ENCODE data around the gene TRIM72. TPM values are rescaled to one million over a fixed set of nuclear protein-coding genes. Genes with fewer than 3 reads are reported as not detected.

TRIM72 gene
- total and polyA plus RNA-seq, 9 of the 15 experiments (the other 6 are each of a cell fraction or from before 2014, with no cell fraction given), result under 0.01 TPM; not detected in 8

DNA sequence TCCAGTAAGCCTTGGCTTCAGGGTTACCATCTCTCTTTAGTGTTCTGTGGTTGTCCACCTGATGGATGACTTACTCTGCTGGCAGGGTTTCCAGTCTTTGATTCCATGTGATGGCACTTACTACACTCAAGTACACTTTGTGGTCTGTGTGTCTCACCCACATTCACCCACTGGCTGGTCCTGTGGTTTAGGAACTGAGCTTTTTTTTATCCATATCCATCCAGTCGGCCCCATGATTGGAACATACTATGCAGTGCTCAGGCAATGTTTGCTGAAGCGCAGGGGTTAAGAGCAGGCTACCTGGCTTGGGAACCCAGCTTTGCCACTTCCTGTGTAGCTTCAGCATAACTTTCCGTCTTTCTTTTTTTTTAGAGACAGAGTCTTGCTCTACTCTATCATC, 36.8 kb upstream of the TRIM72 start (continued):
- TF ChIP-seq, protein P1, sequence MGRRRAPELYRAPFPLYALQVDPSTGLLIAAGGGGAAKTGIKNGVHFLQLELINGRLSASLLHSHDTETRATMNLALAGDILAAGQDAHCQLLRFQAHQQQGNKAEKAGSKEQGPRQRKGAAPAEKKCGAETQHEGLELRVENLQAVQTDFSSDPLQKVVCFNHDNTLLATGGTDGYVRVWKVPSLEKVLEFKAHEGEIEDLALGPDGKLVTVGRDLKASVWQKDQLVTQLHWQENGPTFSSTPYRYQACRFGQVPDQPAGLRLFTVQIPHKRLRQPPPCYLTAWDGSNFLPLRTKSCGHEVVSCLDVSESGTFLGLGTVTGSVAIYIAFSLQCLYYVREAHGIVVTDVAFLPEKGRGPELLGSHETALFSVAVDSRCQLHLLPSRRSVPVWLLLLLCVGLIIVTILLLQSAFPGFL (CRISPR knock-in tag; IDR thresholded peaks at IDR 0.05), result no peak

DNA sequence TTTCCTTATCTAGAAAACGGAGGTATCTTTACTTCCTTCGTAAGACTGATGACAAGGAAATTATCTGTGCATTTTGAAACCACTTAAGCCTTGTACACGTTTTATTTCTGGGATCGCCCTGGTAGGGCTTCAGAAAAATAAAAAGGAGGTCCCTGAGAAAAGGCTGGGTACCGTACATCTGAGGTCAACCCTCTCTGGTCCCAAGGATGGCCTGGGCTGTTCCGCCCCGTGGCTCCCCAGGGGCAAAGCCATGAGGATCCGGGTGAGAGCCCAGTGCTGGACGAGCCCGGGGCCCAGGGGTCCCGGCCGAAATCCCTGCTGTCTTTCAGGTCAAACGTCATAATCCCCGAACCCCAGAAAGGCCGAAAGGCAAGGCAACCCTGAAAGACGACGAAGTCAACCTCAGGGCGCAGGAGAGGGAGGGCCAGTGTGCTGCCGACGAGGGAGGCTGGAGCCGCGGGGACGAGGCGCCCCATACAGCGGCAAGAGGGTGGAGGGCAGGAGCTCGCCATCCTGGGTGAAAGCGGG, 34.6 kb upstream of the TRIM72 start:
- no peak; the same call in 2 of the 3 replicates for ATAC-seq
- Histone ChIP-seq H3K79me2 (ENCODE audit: control insufficient read depth, insufficient read depth, low read length) (peaks cover 51% of the 10 kb centered on the region), H4K20me1 (replicated peaks; ENCODE audit: control insufficient read depth, insufficient read depth, low read length) (peaks cover 36% of the 10 kb centered on the region), H3K9ac (ENCODE audit: insufficient read depth in 1 of 2, low read depth in 2 of 2, low read length in 2 of 2) (peak overlapping the region; percentile 98), H2AFZ (ENCODE audit: low read depth, low read length) (peak overlapping the region; percentile 100), H3K9me1 (ENCODE audit: control insufficient read depth, insufficient read depth, low read length) (peaks cover 4% of the 10 kb centered on the region), H3K27ac (ENCODE audit: extremely low read depth, low read depth, low read length) (peak overlapping the region; percentile 100), H3K36me3 (ENCODE audit: control insufficient read depth, insufficient read depth, low read length) (peaks cover 32% of the 10 kb centered on the region), H3K4me3 (peak overlapping the region; percentile 81), H3K9me3 (replicated peaks; ENCODE audit: control insufficient read depth, insufficient read depth, low read depth, low read length) (no peaks in the 10 kb centered on the region), H3K27me3 (ENCODE audit: control insufficient read depth in 2 of 2, insufficient read depth in 2 of 2, low read length in 2 of 2) (no peaks in the 10 kb centered on the region; a peak in 1 of 5 replicates), H3K4me1 (replicated peaks in 1 of 2; ENCODE audit: control insufficient read depth in 2 of 2, insufficient read depth in 2 of 2, low read length in 2 of 2) (peaks cover 18 to 19% of the 10 kb centered on the region in 2 experiments), H3K4me2 (ENCODE audit: insufficient read depth, low read length) (peak overlapping the region; percentile 87)
- ChIA-PET CTCF (ENCODE audit: low intra/inter-chr PET ratio) (interaction anchor here (0.6 kb wide), 1 partner anchor 264 kb away, joined by 3 read pairs; no protein-coding TSS in a partner anchor), POLR2A (interaction anchor here (0.6 to 2.8 kb wide), 52 partner anchors 8 to 698 kb away, joined by 3 to 63 read pairs (median 5); partner anchors contain the start of genes HSD3B7, KAT8, PRSS36 and PRSS8)
- in situ Hi-C loops (cut with MboI) (no loop called here), intact Hi-C loops (cut with micrococcal nuclease) (no loop called here)
- no TSS peak for BruUV-seq (replicated peaks)
- WGBS (ENCODE audit: insufficient coverage, low coverage, missing lambda C conversion rate), result under 1% methylated on average over 24 of the region's 27 CpGs
- peak in 1 of 4 experiments; percentile 42 for DNase-seq (ENCODE audit: extremely low read depth in 1 of 4, low spot score in 3 of 4)
- FAIRE-seq, result no peak
- TF ChIP-seq RCOR1 (IDR thresholded peaks at IDR 0.05; ENCODE audit: borderline replicate concordance in 1 of 2, low read depth in 2 of 2, low read length in 2 of 2) (peak in 1 of 2 experiments; percentile 56; a peak in 1 of 4 replicates), CBX1 (IDR thresholded peaks at IDR 0.05; ENCODE audit: low read depth) (peak; percentile 37; the same call in 1 of the 2 replicates), TARDBP (IDR thresholded peaks at IDR 0.05) (no peak), ZKSCAN3 (CRISPR knock-in tag; IDR thresholded peaks at IDR 0.05) (no peak), SMARCA5 (IDR thresholded peaks at IDR 0.05) (peak; percentile 76; the same call in 1 of the 2 replicates), ZNF717 (CRISPR knock-in tag; IDR thresholded peaks at IDR 0.05) (0 out of 2 replicates have a peak, but pooled peaks have one; percentile 26), ZKSCAN8 (CRISPR knock-in tag; IDR thresholded peaks at IDR 0.05) (no peak), PHF8 (IDR thresholded peaks at IDR 0.05; ENCODE audit: borderline replicate concordance, low read length) (peak; percentile 67; the same call in 1 of the 2 replicates), KLF13 (tag; IDR thresholded peaks at IDR 0.05; ENCODE audit: borderline replicate concordance, low read depth) (no peak)
- TF ChIP-seq, protein P2, sequence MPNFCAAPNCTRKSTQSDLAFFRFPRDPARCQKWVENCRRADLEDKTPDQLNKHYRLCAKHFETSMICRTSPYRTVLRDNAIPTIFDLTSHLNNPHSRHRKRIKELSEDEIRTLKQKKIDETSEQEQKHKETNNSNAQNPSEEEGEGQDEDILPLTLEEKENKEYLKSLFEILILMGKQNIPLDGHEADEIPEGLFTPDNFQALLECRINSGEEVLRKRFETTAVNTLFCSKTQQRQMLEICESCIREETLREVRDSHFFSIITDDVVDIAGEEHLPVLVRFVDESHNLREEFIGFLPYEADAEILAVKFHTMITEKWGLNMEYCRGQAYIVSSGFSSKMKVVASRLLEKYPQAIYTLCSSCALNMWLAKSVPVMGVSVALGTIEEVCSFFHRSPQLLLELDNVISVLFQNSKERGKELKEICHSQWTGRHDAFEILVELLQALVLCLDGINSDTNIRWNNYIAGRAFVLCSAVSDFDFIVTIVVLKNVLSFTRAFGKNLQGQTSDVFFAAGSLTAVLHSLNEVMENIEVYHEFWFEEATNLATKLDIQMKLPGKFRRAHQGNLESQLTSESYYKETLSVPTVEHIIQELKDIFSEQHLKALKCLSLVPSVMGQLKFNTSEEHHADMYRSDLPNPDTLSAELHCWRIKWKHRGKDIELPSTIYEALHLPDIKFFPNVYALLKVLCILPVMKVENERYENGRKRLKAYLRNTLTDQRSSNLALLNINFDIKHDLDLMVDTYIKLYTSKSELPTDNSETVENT (CRISPR knock-in tag; IDR thresholded peaks at IDR 0.05), result peak; percentile 53; the same call in 1 of the 2 replicates
- TF ChIP-seq, protein P3, sequence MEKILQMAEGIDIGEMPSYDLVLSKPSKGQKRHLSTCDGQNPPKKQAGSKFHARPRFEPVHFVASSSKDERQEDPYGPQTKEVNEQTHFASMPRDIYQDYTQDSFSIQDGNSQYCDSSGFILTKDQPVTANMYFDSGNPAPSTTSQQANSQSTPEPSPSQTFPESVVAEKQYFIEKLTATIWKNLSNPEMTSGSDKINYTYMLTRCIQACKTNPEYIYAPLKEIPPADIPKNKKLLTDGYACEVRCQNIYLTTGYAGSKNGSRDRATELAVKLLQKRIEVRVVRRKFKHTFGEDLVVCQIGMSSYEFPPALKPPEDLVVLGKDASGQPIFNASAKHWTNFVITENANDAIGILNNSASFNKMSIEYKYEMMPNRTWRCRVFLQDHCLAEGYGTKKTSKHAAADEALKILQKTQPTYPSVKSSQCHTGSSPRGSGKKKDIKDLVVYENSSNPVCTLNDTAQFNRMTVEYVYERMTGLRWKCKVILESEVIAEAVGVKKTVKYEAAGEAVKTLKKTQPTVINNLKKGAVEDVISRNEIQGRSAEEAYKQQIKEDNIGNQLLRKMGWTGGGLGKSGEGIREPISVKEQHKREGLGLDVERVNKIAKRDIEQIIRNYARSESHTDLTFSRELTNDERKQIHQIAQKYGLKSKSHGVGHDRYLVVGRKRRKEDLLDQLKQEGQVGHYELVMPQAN (IDR thresholded peaks at IDR 0.05; ENCODE audit: borderline replicate concordance), result 0 out of 2 replicates have a peak, but pooled peaks have one; percentile 16
- TF ChIP-seq, protein P4, sequence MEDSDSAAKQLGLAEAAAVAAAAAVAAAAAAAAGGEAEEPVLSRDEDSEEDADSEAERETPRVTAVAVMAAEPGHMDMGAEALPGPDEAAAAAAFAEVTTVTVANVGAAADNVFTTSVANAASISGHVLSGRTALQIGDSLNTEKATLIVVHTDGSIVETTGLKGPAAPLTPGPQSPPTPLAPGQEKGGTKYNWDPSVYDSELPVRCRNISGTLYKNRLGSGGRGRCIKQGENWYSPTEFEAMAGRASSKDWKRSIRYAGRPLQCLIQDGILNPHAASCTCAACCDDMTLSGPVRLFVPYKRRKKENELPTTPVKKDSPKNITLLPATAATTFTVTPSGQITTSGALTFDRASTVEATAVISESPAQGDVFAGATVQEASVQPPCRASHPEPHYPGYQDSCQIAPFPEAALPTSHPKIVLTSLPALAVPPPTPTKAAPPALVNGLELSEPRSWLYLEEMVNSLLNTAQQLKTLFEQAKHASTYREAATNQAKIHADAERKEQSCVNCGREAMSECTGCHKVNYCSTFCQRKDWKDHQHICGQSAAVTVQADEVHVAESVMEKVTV (CRISPR knock-in tag; IDR thresholded peaks at IDR 0.05), result 0 out of 2 replicates have a peak, but pooled peaks have one; percentile 7

All from K562 (cell line).